ENCODE data around the gene TSSC4. TPM values are rescaled to one million over a fixed set of nuclear protein-coding genes. Genes with fewer than 3 reads are reported as not detected.
"Not testable (repeated sequence)": the region's sequence is repeated elsewhere in the genome, so short reads cannot be mapped to it uniquely, and the experiment has no call there.

The TSSC4 gene
- total RNA-seq, 3 donors from 2014 or later (not counting 1 experiment from before 2014, with no cell fraction given) = 52.8 to 67.9 (median 59.3) TPM

DNA sequence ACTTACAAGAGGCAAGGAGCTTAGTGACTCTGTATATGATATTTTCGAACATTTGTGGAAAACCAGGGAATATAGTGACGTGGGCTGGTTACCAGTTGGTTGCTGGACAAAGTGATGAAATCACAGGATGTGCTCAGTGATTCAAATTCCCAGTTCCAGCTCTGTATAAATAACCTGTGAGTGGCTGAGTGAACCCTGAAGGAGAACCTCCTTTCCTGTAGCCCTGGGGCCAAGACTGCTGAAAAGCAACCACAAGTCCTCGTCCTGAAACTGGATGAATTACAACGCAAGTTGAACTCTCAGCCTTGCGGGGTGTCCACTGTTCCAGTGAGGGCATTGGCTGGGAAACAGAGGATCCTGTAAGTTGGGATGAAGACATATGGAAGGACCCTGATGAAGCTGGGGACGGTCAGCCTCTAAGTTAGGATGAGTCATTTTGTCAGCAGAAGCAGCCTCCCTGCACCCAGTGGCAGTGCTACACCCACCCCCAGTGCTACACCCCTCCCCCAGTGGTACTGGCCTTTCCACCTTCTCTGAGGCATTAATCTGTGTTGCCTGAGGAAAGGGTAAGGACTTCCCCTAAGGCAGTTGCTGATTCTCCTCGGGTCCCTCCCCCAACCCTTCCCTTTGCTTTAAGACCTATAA lies 45.4 kb upstream of the TSSC4 start:
- Mint-ChIP-seq H3K27me3 (ENCODE audit: low read depth in 2 of 2) (peaks cover 0 to 2% of the 10 kb centered on the region in 2 donors), H3K4me1 (no peaks in the 10 kb centered on the region)
- 82% methylated on average over 7 of the region's 7 CpGs for WGBS (ENCODE audit: insufficient coverage)

DNA sequence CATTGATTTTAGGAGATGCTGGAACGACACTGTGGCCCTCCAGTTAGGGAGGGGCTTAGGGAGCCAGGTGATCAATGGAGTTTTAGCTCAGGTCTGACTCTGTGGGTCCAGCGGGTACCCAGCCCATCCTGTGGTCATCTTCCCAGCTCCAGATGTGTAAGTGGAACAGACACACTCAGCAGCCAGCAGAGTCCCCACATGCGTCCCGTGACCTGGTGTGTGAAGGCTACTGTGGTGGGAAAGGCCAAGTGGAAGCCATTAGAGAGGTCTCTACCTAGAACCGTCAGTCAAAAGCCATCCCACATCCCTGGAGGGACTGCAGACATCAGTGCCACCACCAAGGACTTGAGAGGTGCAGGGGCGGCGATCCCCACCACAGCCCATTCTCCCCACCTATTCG lies 43.3 kb upstream of the TSSC4 start:
- ATAC-seq = no peak
- Mint-ChIP-seq H3K27me3 (ENCODE audit: low read depth in 2 of 2) (peaks cover 0 to 2% of the 10 kb centered on the region in 2 donors), H3K4me3 (no peak overlapping the region), H3K27ac (no peak overlapping the region), H3K9me3 (no peaks in the 10 kb centered on the region), H3K4me1 (no peaks in the 10 kb centered on the region), H3K36me3 (no peaks in the 10 kb centered on the region)
- Histone ChIP-seq H3K9me3 (ENCODE audit: control insufficient read depth, insufficient read depth, low read length) (no peaks in the 10 kb centered on the region), H3K27me3 (ENCODE audit: control insufficient read depth, insufficient read depth, low read length) (no peaks in the 10 kb centered on the region), H3K36me3 (ENCODE audit: control insufficient read depth, insufficient read depth, low read length) (no peaks in the 10 kb centered on the region), H3K4me3 (ENCODE audit: low read length) (no peak overlapping the region), H3K4me1 (ENCODE audit: control insufficient read depth, insufficient read depth, low read length) (no peaks in the 10 kb centered on the region), H3K27ac (ENCODE audit: low read length) (no peak overlapping the region)
- WGBS (ENCODE audit: insufficient coverage) = 94% methylated on average over 7 of the region's 8 CpGs
- no peak for DNase-seq
- intact Hi-C loops (cut with micrococcal nuclease) = no loop called here
- TF ChIP-seq, protein P1, sequence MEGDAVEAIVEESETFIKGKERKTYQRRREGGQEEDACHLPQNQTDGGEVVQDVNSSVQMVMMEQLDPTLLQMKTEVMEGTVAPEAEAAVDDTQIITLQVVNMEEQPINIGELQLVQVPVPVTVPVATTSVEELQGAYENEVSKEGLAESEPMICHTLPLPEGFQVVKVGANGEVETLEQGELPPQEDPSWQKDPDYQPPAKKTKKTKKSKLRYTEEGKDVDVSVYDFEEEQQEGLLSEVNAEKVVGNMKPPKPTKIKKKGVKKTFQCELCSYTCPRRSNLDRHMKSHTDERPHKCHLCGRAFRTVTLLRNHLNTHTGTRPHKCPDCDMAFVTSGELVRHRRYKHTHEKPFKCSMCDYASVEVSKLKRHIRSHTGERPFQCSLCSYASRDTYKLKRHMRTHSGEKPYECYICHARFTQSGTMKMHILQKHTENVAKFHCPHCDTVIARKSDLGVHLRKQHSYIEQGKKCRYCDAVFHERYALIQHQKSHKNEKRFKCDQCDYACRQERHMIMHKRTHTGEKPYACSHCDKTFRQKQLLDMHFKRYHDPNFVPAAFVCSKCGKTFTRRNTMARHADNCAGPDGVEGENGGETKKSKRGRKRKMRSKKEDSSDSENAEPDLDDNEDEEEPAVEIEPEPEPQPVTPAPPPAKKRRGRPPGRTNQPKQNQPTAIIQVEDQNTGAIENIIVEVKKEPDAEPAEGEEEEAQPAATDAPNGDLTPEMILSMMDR (IDR thresholded peaks at IDR 0.05) = no peak

More for the DNA sequence above, 45.4 kb upstream of the TSSC4 start:
- no peaks in the 10 kb centered on the region for H3K36me3 ChIP-seq (ENCODE audit: control insufficient read depth, insufficient read depth, low read length)
- DNase-seq (no peak), ATAC-seq (no peak)
- Mint-ChIP-seq H3K4me3 (no peak overlapping the region), H3K27ac (no peak overlapping the region), H3K36me3 (no peaks in the 10 kb centered on the region), H3K9me3 (no peaks in the 10 kb centered on the region)
- TF ChIP-seq, protein P1 (IDR thresholded peaks at IDR 0.05) = no peak
- no peak overlapping the region for H3K27ac ChIP-seq (ENCODE audit: low read length)
- H3K27me3 ChIP-seq (ENCODE audit: control insufficient read depth, insufficient read depth, low read length) = no peaks in the 10 kb centered on the region
- no peaks in the 10 kb centered on the region for H3K4me1 ChIP-seq (ENCODE audit: control insufficient read depth, insufficient read depth, low read length)
- intact Hi-C loops (cut with micrococcal nuclease) = no loop called here
- no peaks in the 10 kb centered on the region for H3K9me3 ChIP-seq (ENCODE audit: control insufficient read depth, insufficient read depth, low read length)
- H3K4me3 ChIP-seq (ENCODE audit: low read length) = no peak overlapping the region

DNA sequence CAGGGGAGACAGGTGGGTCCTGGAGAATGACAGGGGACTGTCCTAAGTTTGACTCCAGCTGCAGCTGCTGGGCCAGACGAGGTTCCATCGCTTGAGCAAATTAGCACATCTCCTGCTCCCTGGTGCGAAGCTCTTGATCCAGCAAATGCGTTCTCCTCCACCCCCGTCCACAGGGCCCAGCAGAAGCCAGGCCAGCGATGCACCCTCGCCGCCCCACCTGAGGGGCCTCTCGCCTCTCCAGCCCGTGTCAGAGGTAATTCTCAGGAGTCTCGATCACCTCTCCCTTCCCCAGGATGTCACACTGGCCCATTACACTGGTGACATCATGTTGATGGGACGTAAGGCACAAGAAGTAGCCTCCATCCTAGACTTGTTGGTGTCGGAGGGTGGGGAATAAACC lies 42.9 kb upstream of the TSSC4 start:
- 92% methylated on average over 12 of the region's 13 CpGs for WGBS (ENCODE audit: insufficient coverage)

DNA sequence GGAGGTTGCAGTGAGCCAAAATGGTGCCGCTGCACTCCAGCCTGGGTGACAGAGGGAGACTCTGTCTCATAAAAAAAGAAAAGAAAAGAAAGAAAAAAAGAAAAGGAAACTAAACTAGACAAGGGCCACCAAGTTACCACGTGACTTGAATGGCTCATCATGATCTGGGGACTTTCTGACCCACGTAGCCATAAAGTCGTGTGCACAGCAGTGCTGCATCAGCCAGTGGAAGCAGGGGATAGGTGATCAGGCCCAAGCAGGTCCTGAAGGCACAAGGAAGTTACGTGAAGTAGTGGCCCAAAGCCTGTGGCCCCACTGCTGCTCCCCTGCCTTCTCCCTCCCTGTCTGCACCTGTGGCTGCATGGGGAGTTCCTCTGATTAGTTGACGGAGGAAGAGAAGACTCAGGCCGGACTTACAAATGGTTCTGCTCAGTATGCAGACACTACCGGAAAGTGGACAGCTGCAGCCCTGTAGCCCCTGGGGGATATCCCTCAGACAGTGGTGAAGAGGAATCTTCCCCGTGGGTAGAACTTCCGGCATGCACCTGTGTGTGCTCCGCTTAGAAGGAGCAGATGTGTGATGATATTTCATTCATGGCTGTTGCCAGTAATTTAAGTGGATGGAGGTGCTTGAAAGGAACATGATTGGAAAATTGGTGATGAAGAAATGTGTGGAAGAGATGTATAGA lies 41.7 kb upstream of the TSSC4 start:
- Mint-ChIP-seq H3K27ac (no peak overlapping the region), H3K4me1 (no peaks in the 10 kb centered on the region), H3K9me3 (no peaks in the 10 kb centered on the region), H3K36me3 (no peaks in the 10 kb centered on the region), H3K4me3 (no peak overlapping the region), H3K27me3 (ENCODE audit: low read depth in 2 of 2) (peaks cover 0 to 6% of the 10 kb centered on the region in 2 donors)
- DNase-seq = no peak
- 88% methylated on average over 11 of the region's 11 CpGs for WGBS (ENCODE audit: insufficient coverage)
- Histone ChIP-seq H3K27me3 (ENCODE audit: control insufficient read depth, insufficient read depth, low read length) (no peaks in the 10 kb centered on the region), H3K4me1 (ENCODE audit: control insufficient read depth, insufficient read depth, low read length) (no peaks in the 10 kb centered on the region), H3K36me3 (ENCODE audit: control insufficient read depth, insufficient read depth, low read length) (no peaks in the 10 kb centered on the region), H3K9me3 (ENCODE audit: control insufficient read depth, insufficient read depth, low read length) (no peaks in the 10 kb centered on the region), H3K27ac (ENCODE audit: low read length) (no peak overlapping the region), H3K4me3 (ENCODE audit: low read length) (no peak overlapping the region)
- TF ChIP-seq, protein P1 (IDR thresholded peaks at IDR 0.05) = no peak
- ATAC-seq = no peak
- intact Hi-C loops (cut with micrococcal nuclease) = no loop called here

More for the DNA sequence above, 42.9 kb upstream of the TSSC4 start:
- H3K4me3 ChIP-seq (ENCODE audit: low read length); H3K9me3 ChIP-seq (ENCODE audit: control insufficient read depth, insufficient read depth, low read length); H3K4me3 Mint-ChIP-seq; H3K27ac Mint-ChIP-seq; H3K27me3 ChIP-seq (ENCODE audit: control insufficient read depth, insufficient read depth, low read length); H3K36me3 ChIP-seq (ENCODE audit: control insufficient read depth, insufficient read depth, low read length); H3K4me1 Mint-ChIP-seq; H3K4me1 ChIP-seq (ENCODE audit: control insufficient read depth, insufficient read depth, low read length); H3K27ac ChIP-seq (ENCODE audit: low read length); ATAC-seq; H3K27me3 Mint-ChIP-seq (ENCODE audit: low read depth in 2 of 2); H3K36me3 Mint-ChIP-seq; intact Hi-C loops (cut with micrococcal nuclease); H3K9me3 Mint-ChIP-seq; DNase-seq: not testable (repeated sequence)

Measured in natural killer cell (primary cell).